Esophagus squamous epithelium (tissue), 4 donors: ENCODE measurements around the gene C11orf21.

ENCODE experiments used
- CTCF ChIP-seq, 6 experiments: fragments of 450-650 bp in 4 of 6; fragments of 200-600 bp in 2 of 6; sonication (generic) in 2 of 6; IDR thresholded peaks; one replicate each; pipeline ENCODE4 v1.5.1; 2016 to 2019; ENCODE audit warnings: antibody characterized with exemption in 6 of 6, mild to moderate bottlenecking in 4 of 6, moderate library complexity in 4 of 6
- POLR2A ChIP-seq, 4 donors: fragments of 450-650 bp; IDR thresholded peaks; one replicate each; pipeline ENCODE4 v1.6.1; 2017; ENCODE audit warnings: antibody characterized with exemption in 4 of 4, mild to moderate bottlenecking in 4 of 4, moderate library complexity in 3 of 4

GRCh38 chr11:2296913-2297622 lies 4.7 kb downstream of the C11orf21 start:
- TF ChIP-seq CTCF (IDR thresholded peaks at IDR 0.05) (no peak), POLR2A (IDR thresholded peaks at IDR 0.05) (no peak)
